Stimulated activated CD4-positive, alpha-beta T cell treated with anti-CD3 and anti-CD28 coated beads, TNF-alpha, amount 100 ng/mL, for 4 hours (primary cell): Measurements from ENCODE around the gene CYLD.

Source experiments
- DNase-seq, 3 experiments: peaks; one replicate each; pipeline ENCODE4 v3.0.0-alpha.2; 2020; ENCODE audit warnings: low read depth in 3 of 3

The CYLD gene

DNA sequence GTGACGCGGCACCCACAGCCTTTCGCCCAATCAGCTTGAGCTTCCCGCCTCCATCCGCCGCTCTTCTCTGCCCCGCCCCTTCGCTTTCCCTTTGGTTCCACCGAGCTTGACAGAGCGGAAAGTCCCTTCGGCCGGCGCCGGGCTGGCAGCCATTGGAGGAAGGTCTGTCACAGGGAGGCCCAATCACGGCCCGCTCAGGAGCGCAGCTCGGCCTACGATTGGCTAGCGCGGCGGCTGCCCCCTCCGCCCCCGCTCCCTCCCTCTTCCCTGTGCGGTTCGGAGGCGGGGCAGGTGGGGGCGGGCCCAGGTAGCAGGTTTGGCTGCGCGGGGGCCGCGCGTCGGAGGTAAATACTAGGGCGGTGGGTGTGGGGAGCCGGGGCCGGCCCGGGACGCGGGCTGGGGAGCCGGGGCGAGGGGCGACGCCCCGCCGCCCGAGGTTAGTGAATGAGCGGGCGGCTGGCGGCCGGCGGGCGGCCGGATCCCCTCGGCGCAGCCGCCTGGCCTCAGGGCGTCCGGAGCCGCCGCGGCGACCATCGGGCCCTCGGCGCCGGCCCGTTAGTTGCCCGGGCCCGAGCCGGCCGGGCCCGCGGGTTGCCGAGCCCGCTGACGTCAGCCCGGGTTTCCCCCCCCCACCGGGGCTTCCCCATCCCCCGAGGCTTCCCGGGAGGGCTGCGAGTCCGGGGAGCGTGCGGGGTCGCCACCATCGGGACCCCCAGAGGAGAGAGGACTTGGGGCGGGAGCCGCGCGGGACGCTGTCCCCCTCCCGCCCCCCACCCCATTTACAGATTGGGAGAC, at the start of gene CYLD:
TSS of gene CYLD (plus strand) at position 306 of the 795 bp plus-strand sequence. CDS start 7,613 bp downstream, outside the sequence.
- peak; percentile 96 to 99 (median 99) for DNase-seq

DNA sequence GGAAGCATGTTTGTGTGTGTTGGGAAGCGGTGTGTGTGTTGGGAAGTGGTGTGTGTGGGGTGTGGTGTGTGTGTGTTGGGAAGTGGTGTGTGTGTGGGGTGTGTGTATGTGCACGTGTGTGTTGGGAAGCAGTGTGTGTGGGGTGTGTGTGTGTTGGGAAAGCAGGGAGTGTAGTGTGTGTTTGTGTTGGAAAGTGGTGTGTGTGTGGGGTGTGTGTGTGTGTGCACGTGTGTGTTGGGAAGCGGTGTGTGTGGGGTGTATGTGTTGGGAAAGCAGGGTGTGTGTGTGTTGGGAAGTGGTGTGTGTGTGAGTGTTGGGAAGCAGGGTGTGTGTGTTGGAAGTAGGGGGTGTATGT, 49.3 kb upstream of the CYLD start:
- no peak for DNase-seq

DNA sequence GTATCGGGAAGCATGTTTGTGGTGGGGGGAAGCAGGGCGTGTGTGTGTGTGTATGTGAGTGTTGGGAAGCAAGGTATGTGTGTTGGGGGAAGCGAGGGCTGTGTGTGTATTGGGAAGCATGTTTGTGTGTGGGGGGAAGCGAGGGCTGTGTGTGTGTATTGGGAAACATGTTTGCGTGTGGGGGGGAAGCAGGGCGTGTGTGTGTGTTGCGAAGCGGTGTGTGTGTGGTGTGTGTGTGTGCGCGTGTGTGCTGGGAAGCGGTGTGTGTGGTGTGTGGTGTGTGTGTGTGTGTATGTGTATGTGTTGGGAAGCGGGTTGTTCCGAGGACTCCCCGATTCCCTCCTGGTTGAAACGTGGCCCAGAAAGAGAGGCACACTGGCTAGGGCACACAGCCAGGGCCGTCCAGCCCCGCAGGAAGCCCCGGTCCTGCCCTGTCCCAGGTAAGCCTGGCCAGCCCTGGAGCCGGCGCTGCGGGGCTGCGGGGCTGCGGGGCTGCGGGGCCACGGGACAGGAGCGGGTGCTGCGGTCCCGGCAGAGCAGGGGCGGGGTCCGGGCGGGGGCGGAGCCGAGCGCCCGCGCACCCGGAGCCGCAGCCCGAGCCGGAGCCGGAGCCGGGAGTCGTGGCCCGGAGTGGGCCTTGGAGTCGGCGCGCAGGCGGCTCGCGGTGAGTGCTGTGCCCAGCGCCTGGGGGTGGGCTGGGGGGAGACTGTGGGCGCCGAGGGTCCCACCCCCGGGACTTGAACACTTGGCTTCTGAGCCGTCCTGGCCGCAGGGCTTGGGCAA, 48.7 kb upstream of the CYLD start, which contains the start of gene NOD2:
TSS of gene NOD2 (plus strand) at position 608 of the 783 bp plus-strand sequence. CDS start 5,890 bp downstream, outside the sequence.
- DNase-seq: no peak

DNA sequence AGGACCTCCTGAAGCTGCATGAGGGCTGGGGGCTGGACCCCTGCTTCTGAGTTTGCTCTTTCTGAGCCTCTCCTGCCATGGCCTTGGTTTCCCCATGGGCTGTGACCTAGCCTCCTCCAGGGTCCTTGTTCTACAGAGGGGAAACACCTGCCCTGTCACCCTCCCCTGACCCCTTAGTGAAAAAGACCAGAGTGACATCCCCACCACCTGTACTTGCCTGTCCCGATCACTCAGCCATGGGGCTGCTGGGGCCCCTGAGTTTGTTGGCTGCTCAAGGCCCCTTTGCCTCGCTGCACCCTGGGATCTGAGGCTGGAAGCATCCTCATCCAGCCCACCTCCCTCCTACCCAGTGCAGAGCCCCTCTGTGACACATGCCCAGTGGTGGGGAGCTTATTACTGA, 47.7 kb upstream of the CYLD start:
- no peak for DNase-seq

DNA sequence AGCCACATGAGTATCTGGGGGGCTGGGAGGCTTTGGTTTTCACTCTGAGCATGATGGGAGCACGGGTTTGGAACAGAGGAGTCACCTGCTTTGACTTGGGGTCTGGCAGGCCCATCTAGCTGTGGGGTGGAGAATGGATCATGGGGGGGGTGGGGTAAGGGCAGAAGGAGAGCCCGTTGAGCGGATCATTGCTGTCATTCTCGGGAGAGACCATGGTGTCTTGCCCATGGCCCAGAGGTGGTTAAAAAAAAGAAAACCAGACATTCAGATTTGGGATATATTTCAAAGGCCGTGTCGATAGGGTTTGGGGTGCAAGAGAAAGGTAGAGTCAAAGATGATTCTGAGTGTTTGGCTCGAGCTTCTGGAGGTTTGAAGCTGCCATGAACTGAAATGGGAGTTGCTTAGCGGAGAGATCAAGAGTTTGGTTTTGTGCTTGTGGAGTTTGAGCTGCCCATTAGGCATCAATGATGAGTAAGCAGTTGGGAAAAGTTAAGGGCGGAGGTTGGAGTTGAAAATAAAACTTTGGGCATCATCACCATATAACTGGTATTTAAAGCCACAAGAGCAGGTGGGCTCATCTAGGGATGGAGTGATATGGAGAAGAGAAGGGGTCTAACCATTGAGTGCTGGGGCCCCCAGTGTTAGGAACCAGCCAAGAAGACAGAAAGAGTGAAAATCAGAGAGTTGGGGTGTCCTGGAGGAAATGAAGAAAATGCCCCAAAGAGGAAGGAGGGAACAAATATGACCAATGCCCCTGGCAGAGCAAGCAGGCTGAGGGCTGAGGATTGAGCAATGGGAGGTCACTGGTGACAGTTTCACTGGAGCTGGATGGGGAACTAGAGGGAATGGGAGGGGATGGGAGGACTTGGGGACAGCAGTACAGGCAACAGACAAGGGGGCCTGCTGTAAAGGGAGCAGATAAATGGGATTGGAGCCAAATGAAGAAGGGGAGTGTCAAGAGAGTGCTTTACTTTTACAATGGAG, 46.6 kb upstream of the CYLD start:
- DNase-seq: no peak

DNA sequence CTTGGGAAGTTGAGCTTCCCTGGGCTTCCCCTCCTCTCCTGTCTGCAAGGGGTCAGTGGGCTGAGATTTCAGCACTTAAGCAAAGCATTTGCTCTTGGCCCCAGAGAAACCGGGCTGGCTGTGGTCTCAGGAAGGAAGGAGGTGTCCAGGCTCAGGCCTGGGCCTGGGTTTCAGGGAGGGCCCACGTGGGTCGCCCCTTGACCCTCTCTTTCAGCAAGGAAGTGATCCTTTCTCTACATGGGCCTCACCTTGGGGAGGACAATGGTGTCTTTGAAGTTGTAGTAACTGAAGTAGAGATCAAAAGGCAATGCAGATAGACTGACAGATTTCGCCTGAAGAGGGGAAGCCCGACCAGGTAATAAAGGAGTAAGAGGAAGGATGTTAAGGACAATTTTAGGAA, 45.8 kb upstream of the CYLD start:
- no peak for DNase-seq

DNA sequence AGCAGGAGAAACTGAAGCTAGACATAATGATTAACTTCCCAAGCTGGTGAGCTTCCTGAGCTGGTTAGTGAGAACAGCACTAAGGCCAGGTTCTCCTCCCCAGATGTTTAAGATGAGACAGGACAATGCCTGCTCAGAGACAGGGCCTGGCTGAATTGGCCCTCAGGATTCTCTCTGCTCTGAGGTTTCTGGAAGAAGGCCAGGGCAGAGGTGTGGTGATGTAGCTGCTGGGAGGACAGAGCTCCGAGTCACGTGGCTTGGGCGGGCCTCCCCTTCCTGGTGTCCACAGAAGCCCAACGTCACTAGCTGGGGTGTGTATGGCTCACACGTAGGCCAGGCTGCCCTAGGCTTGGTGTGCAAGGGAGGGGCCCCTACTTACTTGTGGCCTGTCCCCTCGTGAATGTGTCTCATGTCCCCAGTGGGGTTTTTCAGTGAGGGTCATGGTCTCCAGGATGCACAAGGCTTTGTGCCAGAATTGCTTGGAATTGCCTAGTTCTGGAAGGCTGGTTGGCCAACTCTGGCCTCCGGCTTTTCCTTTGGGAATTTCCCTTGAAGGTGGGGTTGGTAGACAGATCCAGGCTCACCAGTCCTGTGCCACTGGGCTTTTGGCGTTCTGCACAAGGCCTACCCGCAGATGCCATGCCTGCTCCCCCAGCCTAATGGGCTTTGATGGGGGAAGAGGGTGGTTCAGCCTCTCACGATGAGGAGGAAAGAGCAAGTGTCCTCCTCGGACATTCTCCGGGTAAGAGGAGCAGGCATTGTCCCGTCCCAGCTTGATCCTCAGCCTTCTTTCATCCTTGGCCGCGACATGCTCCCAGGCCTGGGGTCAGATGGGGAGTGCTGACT, 45.1 kb upstream of the CYLD start:
- no peak for DNase-seq

DNA sequence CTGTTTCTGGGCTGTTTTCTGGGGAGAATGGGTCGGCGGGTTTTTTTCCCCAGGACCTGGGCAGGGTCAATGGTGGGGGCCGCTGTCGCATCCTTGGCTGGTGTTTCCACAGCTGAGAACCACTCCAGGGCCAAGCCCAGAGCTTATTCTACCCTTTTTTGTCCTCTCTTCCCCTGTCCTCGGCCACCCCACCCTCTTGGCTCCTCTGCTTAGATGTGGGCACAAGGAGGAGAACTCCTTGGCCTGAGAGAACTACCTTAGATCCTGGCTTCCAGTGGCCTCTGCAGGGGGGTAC, 44.5 kb upstream of the CYLD start:
- DNase-seq: no peak

DNA sequence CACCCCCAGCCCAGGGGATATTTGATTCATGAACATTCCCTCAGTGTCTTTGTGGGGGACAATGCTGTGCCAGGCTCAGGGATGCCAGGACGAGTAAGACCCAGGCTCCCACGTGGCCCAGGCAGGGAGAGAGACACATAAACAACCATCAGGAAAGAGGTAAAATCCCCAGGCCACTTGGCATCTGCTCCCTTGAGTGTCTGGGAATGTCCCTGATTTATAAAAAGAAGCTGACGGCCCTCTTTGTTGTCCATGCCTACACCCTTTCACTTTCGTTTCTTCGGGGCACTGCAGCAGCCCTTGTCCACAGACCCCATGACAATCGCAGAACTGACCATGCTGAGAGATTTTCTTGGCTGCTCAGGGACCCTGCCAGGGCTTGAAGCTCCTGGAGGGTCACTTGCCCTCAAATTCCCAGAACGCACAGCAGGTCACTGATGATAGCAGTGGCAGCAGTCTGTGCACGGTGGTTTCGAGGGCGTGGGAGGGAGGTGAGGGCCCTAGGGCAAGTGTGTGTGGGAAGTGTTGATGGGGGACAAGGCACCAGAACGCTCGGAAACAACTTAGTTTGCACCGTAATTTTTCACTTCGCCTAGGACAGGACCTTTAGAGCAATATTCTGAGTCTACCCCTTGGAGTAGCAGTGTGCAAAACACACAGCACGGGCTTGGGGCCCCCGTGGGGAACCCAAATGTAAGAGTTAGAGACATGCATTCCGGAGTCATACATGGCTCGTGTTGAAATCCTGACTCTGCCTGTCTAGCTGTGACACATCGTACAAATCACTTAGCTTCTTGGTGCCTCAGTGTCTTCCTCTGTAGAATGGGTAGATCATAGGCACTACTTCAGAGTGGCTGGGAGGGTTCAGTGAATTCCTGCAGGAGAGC, 43.8 kb upstream of the CYLD start:
- no peak for DNase-seq

DNA sequence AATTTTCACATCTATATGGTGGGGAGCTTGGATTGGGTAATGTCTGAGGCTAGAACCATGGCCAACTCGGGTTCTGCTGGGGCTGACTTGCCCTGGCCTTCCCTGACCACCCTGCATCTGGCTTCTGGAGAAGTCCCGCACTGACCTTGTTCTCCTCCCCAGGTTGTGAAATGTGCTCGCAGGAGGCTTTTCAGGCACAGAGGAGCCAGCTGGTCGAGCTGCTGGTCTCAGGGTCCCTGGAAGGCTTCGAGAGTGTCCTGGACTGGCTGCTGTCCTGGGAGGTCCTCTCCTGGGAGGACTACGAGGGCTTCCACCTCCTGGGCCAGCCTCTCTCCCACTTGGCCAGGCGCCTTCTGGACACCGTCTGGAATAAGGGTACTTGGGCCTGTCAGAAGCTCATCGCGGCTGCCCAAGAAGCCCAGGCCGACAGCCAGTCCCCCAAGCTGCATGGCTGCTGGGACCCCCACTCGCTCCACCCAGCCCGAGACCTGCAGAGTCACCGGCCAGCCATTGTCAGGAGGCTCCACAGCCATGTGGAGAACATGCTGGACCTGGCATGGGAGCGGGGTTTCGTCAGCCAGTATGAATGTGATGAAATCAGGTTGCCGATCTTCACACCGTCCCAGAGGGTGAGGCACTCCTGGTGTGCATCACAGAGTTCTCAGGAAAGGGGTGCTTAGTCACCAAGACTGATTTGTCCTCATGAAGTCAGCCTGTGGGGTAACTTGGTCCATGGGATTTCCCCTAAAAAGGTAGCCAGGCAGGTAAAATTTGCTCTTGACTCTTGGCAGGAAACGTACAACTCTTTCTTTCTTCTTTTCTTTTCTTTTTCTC, 42.3 kb upstream of the CYLD start:
- peak in 2 of 3 experiments; percentile 43 to 49 for DNase-seq

DNA sequence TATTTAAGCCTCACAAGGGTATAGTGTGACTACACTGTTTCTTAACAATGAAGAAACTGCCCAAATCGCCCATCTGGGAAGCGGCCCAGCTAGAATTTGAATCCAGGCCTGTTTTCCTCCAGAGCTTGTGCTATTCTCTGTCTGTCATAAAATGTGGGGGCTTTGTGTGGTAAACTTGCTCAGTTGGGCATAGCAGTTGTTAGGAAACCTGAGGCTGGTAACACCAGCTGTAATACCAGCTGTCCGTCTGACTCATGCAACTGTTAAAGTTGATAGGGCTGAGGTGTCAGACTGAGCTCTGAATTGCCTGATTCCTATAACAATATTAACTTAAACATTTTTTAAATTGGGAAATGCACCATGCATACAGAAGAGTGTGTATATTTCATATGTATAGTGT, 39.2 kb upstream of the CYLD start:
- DNase-seq: no peak

DNA sequence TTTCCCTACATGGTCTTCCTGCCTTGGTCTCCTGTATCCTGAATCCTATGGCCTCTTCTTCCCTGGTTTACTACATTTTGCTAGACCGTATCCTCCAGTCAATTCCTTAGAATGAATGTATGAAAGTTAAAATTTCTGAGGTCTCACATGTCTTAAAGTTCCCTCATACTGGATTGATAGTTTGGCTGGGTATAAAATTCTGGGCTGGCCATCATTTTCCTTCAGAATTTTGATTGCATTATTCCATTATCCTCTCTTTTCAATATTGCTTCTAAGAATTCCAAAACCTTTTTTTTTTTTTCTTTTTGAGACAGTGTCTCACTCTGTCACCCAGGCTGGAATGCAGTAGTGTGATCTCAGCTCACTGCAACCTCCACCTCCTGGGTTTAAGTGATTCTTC, 37.6 kb upstream of the CYLD start:
- DNase-seq: no peak

DNA sequence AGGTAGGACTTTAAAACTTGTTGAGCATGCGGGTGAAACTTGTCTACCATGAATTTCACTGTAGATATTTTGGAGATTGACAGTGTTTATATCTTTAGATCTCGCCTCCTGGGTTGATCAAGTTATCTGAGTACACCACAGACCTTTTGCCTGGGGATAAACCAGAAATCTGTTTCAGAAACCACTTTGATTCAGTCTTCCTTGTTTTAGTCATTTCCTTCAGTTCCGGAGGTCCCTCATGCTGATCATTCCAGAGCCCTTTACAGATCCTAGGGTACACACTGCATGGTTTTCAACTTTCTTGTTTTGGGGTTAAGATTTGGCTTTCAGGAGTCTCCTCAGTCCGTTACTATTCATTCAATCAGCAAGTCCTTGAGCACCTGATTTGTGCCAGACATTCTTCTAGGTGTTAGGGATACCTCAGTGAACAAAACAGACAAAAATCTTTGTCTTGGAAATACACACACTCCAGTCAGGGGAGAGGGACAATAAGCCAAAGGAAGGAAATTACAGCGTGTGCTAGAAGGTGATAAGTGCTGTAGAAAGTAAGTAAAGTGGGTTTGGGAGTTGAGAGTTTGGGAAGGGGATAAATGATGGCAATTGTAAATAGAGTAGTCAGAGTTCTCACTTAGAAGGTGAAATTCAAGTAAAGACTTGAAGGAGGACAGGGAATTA, 36.3 kb upstream of the CYLD start:
- DNase-seq: no peak

DNA sequence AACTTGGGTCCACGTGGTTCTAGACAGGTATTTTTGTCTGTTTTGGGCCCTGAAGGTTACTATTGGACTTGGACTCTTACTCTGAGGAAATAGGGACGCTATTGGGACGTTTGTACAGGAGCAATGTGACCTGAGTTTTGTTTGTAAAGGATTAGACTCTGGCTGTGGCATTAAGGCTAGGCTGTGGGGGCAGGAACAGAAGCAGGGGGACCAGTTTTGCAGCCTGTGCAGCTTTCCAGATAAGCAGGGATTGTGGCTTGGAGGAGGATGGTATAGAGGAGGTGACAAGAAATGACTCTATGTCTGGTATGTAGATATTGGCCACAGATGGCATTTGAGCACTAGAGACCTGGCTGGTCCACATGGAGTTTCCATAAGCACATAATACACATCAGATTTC, 35.6 kb upstream of the CYLD start:
- no peak for DNase-seq

DNA sequence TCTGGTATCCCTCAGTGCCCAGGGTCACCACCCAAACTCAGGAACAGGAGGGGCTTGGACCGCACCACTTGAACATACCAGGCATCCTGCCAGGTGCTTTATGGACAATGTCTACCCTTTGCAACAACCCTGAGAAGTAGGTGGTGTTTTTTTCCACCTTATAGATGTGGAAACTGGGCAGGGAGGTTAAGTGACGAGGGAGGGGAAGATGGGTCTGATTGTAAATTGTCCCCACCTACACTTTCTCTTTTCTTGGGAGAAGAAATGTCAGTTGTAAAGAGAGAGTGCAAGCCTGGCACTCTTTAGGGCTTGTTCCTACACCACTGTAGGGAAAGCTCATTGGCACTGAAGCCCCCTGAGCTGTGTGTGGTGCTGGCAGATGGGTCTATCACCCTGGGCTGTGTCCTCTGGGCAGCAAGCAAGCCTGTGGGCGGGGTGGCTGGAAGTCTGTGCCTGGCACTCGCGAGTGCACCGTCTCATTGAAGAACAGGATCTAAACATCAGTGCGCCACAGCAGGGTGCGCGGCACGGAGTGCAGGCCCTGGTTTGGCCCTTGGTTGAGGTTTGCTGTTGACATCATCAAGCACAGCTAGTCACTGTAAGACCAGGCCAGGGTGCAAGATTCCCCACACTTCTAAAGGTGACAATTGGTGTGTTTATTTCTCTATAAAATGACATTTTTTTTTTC, 33.4 kb upstream of the CYLD start:
- DNase-seq: no peak

DNA sequence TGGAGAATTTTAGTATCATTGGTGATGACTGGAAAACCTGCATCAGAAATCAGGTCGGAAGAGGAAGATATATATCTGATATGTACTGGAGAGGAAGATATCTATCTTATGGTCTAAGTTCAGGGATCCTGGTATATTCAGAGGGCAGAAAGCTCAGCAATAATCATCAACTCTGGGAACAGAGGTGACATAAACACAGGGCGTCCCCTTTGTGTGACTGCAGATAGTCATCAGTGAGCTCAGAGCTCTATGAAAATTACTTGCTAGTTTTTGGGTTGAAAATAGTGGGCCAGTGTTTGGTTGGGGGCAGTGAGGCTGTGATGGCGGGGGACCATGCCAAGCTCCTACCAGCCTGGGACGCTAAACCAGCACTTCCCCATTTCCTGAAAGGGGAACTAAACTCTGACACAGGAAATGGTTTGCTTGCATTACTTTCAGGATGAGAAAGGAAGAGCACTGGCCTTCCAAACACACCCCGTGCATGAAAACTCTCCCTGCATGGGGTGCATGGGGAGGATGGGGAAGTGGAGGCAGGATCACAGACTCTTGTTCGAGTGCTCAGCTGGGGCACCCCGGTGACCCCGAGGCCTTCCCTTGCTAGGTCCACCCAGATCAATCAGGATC, 32.7 kb upstream of the CYLD start:
- DNase-seq: no peak

DNA sequence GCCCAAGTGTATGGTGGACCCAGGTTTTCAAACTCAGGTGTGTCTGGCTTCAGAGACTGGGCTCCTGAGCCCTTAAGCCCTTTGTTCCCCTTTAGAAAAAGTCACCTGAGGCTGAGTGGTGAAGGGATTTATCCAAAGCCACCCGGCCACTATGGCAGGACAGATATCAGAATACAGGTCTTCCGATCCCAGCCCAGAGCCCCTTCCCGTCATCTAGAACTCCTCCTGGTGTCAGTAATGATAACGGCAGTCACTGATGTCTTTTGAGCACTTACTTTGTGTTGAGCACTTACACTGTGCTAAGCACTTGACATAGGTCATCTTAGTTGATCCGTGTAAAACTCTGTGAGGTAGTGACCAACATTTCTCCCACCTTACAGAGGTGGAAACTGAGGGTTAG, 31.9 kb upstream of the CYLD start:
- DNase-seq: no peak

DNA sequence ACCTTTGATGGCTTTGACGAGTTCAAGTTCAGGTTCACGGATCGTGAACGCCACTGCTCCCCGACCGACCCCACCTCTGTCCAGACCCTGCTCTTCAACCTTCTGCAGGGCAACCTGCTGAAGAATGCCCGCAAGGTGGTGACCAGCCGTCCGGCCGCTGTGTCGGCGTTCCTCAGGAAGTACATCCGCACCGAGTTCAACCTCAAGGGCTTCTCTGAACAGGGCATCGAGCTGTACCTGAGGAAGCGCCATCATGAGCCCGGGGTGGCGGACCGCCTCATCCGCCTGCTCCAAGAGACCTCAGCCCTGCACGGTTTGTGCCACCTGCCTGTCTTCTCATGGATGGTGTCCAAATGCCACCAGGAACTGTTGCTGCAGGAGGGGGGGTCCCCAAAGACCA, 30.8 kb upstream of the CYLD start:
- no peak for DNase-seq
